HG03571 (cell line): ENCODE data around the gene MIEF2.
"Not testable (repeated sequence)": the region's sequence is repeated elsewhere in the genome, so short reads cannot be mapped to it uniquely, and the experiment has no call there.

Source experiments
- ATAC-seq: cut with Tn5 transposase; IDR thresholded peaks from one replicate; pipeline ENCODE4 v1.9.1; 2021; ENCODE audit not compliant: unreplicated experiment

The MIEF2 gene

GRCh38 chr17:18285296-18285695 lies 24.8 kb downstream of the MIEF2 start:
- no peak for ATAC-seq

DNA sequence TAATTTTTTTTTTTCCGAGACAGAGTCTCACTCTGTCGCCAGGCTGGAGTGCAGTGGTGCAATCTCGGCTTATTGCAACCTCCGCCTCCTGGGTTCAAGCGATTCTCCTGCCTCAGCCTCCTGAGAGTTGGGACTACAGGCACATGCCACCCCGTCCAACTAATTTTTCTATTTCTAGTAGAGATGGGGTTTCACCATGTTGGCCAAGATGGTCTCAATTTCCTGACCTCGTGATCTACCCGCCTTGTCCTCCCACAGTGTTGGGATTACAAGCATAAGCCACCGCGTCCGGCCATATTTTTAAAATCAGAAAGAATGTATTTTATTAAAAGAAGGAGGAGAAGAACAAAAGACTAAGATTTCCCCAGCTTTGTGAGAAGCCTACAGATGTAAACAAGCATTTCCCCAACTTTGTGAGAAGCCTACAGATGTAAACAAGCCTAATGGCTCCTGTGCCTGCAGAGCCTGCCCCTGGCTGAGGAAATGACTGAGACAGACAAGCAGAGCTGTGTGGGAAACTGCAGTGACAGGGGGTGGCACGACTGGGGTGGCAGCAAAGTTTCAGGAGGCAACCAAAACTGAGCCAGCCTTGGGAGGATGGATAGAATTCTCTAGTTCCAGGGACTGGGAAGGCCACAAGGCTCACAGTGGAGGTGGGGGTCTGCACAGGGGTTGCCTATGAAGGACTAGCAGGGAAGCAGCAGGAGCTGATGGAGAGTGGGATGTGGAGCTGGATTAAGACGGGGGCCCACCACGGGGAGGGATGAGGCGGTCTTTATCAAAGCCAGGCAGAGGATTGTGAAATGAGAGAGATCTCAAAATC lies 31.5 kb downstream of the MIEF2 start:
- ATAC-seq: no peak

- ATAC-seq: not testable (repeated sequence)
Observed at GRCh38 chr17:18298061-18298460, 37.6 kb downstream of the MIEF2 start.

GRCh38 chr17:18300725-18301480 lies 40.4 kb downstream of the MIEF2 start:
- no peak for ATAC-seq

DNA sequence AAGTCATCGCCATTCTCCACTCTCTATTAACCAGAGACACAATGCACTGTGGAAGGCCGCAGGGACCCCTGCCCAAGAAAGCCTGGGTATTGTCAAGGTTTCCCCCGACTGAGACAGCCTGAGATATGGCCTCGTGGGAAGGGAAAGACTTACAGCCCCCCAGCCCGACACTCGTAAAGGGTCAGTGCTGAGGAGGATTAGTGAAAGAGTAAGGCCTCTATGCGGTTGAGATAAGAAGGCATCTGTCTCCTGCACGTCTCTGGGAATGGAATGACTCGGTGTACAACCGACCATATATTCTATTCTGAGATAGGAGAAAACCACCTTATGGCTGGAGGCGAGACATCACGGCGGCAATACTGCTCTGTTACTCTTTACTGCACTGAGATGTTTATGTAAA lies 42.7 kb downstream of the MIEF2 start:
- not testable (repeated sequence) for ATAC-seq

GRCh38 chr17:18309202-18309601 lies 48.7 kb downstream of the MIEF2 start:
- ATAC-seq: no peak

- ATAC-seq: peak; percentile 20
Observed at GRCh38 chr17:18314059-18314730, 53.7 kb downstream of the MIEF2 start.

DNA sequence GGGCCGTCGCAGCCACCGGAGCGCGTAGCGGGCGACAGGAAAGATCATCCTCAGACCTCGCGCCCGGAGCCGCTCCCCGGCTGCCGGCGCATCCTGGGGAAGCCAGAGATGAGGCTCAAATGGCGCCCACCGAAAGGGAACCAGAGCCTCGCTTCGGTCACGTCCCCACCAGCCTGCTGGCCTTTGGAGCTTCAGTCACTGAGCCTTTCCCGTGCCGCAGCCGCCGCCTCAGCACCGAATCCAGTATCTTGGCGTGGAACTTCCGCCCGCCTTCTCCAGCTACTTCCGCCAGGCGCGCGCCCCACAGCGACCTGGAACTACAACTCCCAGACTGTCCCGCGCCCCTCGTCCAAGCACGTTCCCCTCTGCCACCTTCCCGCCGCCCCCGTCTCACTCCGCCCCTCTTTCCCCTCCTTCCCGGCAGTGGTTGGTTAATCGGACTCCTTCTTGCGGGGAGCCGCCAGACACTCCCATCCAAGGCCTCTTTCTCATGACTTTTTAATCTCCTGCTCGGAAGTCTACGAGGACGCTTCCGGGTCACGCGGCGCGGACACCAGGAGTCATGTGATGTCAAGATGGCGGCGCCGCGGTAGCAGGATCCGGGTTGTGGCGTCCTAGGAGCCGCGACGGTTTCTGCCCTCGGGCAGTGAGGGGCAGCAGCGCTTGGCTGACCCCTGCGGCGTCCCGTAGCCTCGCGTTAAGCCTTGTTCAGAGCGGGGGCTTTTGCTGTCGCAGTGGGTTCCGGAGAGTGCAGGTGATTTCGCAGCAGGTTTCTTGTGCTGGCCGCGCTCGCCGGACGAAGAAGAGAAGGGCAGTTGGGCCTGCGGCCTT lies 54.5 kb downstream of the MIEF2 start, which contains the start of the genes SMCR8 and TOP3A:
Gene SMCR8 (plus strand): TSS at position 563 of the 831 bp plus-strand sequence. CDS start 497 bp downstream, outside the sequence.
Gene TOP3A (minus strand): TSS at position 264 of the 831 bp plus-strand sequence. CDS start 216 bp downstream, at position 48.
- peak; percentile 74 for ATAC-seq

GRCh38 chr17:18315562-18315922 lies 55.1 kb downstream of the MIEF2 start:
- no peak for ATAC-seq

DNA sequence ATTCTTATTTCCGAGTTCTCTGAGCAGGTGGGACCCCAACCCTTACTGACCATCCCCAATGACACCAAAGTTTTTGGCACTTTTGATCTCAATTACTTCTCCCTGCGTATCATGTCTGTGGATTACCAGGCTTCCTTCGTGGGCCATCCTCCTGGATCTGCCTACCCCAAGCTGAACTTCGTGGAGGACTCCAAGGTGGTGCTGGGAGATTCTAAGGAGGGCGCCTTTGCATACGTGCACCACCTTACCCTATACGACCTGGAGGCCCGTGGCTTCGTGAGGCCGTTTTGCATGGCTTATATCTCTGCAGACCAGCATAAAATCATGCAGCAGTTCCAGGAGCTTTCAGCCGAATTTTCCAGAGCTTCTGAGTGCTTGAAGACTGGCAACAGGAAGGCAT lies 55.5 kb downstream of the MIEF2 start:
- ATAC-seq: no peak
